SK-N-SH (cell line): ENCODE data around the gene MRPL49. TPM values are rescaled to one million over a fixed set of nuclear protein-coding genes. Genes with fewer than 3 reads are reported as not detected.

ENCODE experiments used
- CTCF ChIA-PET: fragments of 300-600, 350-600 bp; formaldehyde crosslinking; extraction: SDS; loops from one replicate; lab custom pipeline; 2021; lab: Yijun Ruan, JAX
- POLR2A ChIA-PET: fragments of 350-600 bp; sonication (Branson Sonifier 250); formaldehyde crosslinking; extraction: SDS; loops from one replicate; lab custom pipeline; 2020; ENCODE audit warnings: antibody characterized with exemption, inconsistent platforms; lab: Yijun Ruan, JAX
- DNase-seq: peaks from one replicate; pipeline ENCODE4 v3.0.0; 2012
- H2AFZ ChIP-seq: fragments of 200-600 bp; sonication (generic); 2 replicates; pipeline ENCODE4 v1.8.1; 2016; ENCODE audit warnings: antibody characterized with exemption, mild to moderate bottlenecking, low read depth
- H3F3A ChIP-seq: fragments of 200-600 bp; sonication (generic); replicated peaks from 2 replicates; pipeline ENCODE3; 2016; ENCODE audit warnings: antibody characterized with exemption, mild to moderate bottlenecking; ENCODE audit not compliant: insufficient read depth
- H3K27ac ChIP-seq, 2 experiments: fragments of 200-500 bp in 1 of 2; fragments of 200-600 bp in 1 of 2; sonication (Bioruptor generic) in 1 of 2; sonication (generic), shearing (Covaris generic) in 1 of 2; 2 replicates each; pipeline versions ENCODE4 v1.5.1 to v1.6.1; 2014 to 2016; ENCODE audit warnings: low read depth in 2 of 2, inconsistent platforms in 1 of 2, low read length in 1 of 2, mild to moderate bottlenecking in 1 of 2, mixed read lengths in 1 of 2
- H3K27me3 ChIP-seq: fragments of 200-600 bp; sonication (generic), shearing (Covaris generic); 2 replicates; pipeline ENCODE4 v1.6.1; 2016; ENCODE audit warnings: mixed run types; ENCODE audit not compliant: insufficient read depth
- H3K36me3 ChIP-seq, 2 experiments: fragments of 200-500 bp in 1 of 2; fragments of 200-600 bp in 1 of 2; sonication (Bioruptor generic) in 1 of 2; sonication (generic) in 1 of 2; replicated peaks in 1 of 2; 2 replicates each; pipeline versions ENCODE3 to v1.5.1; 2014 to 2016; ENCODE audit warnings: low read length in 1 of 2, mild to moderate bottlenecking in 1 of 2; ENCODE audit not compliant: insufficient read depth in 2 of 2, control insufficient read depth in 1 of 2
- H3K4me1 ChIP-seq, 2 experiments: fragments of 200-500 bp in 1 of 2; fragments of 200-600 bp in 1 of 2; sonication (Bioruptor generic) in 1 of 2; sonication (generic), shearing (Covaris generic) in 1 of 2; 2 replicates each; pipeline versions ENCODE4 v1.5.1 to v1.6.1; 2014 to 2016; ENCODE audit warnings: low read depth in 1 of 2, low read length in 1 of 2, mixed run types in 1 of 2; ENCODE audit not compliant: insufficient read depth in 2 of 2, control insufficient read depth in 1 of 2
- H3K4me2 ChIP-seq: fragments of 200-600 bp; sonication (generic), shearing (Covaris generic); 2 replicates; pipeline ENCODE4 v1.6.1; 2017; ENCODE audit warnings: mixed run types
- H3K4me3 ChIP-seq, 2 experiments: fragments of 200-500 bp in 1 of 2; fragments of 200-600 bp in 1 of 2; sonication (Bioruptor generic) in 1 of 2; sonication (generic), shearing (Covaris generic) in 1 of 2; 2 replicates each; pipeline versions ENCODE4 v1.5.1 to v1.8.1; 2014 to 2016; ENCODE audit warnings: low read depth in 2 of 2, inconsistent platforms in 1 of 2, low read length in 1 of 2, mild to moderate bottlenecking in 1 of 2, mixed read lengths in 1 of 2, moderate library complexity in 1 of 2
- H3K79me2 ChIP-seq: fragments of 200-600 bp; sonication (generic); 2 replicates; pipeline ENCODE4 v1.8.1; 2017; ENCODE audit warnings: mild to moderate bottlenecking; ENCODE audit not compliant: insufficient read depth
- H3K9ac ChIP-seq: fragments of 200-600 bp; sonication (generic); 2 replicates; pipeline ENCODE4 v1.6.1; 2017; ENCODE audit warnings: mixed run types
- H3K9me2 ChIP-seq: fragments of 200-600 bp; sonication (generic); 2 replicates; pipeline ENCODE4 v1.6.1; 2017; ENCODE audit warnings: mixed run types
- H3K9me3 ChIP-seq: fragments of 200-600 bp; sonication (generic); 2 replicates; pipeline ENCODE4 v1.6.1; 2017; ENCODE audit warnings: mixed run types, mild to moderate bottlenecking, moderate library complexity
- H4K20me1 ChIP-seq: fragments of 200-600 bp; sonication (generic); 2 replicates; pipeline ENCODE4 v1.6.1; 2017; ENCODE audit warnings: mild to moderate bottlenecking, mixed run types; ENCODE audit not compliant: insufficient read depth
- CHD2 ChIP-seq: fragments of 150-350 bp; IDR thresholded peaks from 2 replicates; pipeline ENCODE4 v1.6.1; 2018; ENCODE audit warnings: low read length; ENCODE audit not compliant: partially characterized antibody
- ELF1 ChIP-seq: IDR thresholded peaks from 2 replicates; pipeline ENCODE4 v1.4.0; 2012
- EP300 ChIP-seq, 2 experiments: IDR thresholded peaks; 2 replicates each; pipeline versions ENCODE4 v1.4.0 to v1.6.1; 2012; ENCODE audit warnings: borderline replicate concordance in 1 of 2, low read depth in 1 of 2, low read length in 1 of 2
- FOXJ3 ChIP-seq: sonication (generic); formaldehyde crosslinking; IDR thresholded peaks from 2 replicates; pipeline ENCODE4 v1.5.1; 2020; ENCODE audit warnings: mild to moderate bottlenecking, missing genetic modification reagents
- GABPA ChIP-seq: IDR thresholded peaks from 2 replicates; pipeline ENCODE4 v1.4.0; 2012; ENCODE audit warnings: low read depth, mild to moderate bottlenecking
- GATA2 ChIP-seq: sonication (generic); formaldehyde crosslinking; IDR thresholded peaks from 2 replicates; pipeline ENCODE4 v1.5.0; 2020; ENCODE audit warnings: mild to moderate bottlenecking, missing genetic modification reagents
- JUND ChIP-seq: IDR thresholded peaks from 2 replicates; pipeline ENCODE4 v1.4.0; 2012
- NFIC ChIP-seq: IDR thresholded peaks from 2 replicates; pipeline ENCODE4 v1.4.0; 2012; ENCODE audit warnings: borderline replicate concordance
- NRF1 ChIP-seq: IDR thresholded peaks from 2 replicates; pipeline ENCODE4 v1.6.1; 2012; ENCODE audit warnings: low read depth, mild to moderate bottlenecking, low read length
- RFX5 ChIP-seq: IDR thresholded peaks from 2 replicates; pipeline ENCODE4 v1.6.1; 2012; ENCODE audit warnings: mild to moderate bottlenecking, improper control_type of control experiment, low read length
- RXRA ChIP-seq: IDR thresholded peaks from 2 replicates; pipeline ENCODE4 v1.4.0; 2012; ENCODE audit warnings: low read depth, mild to moderate bottlenecking, borderline replicate concordance
- TCF12 ChIP-seq: IDR thresholded peaks from 2 replicates; pipeline ENCODE4 v1.4.0; 2012
- TEAD4 ChIP-seq: IDR thresholded peaks from 2 replicates; pipeline ENCODE4 v1.4.0; 2012; ENCODE audit warnings: mild to moderate bottlenecking, borderline replicate concordance; ENCODE audit not compliant: insufficient read depth
- YY1 ChIP-seq: IDR thresholded peaks from 2 replicates; pipeline ENCODE4 v1.4.0; 2012; ENCODE audit warnings: low read depth, mild to moderate bottlenecking
- WGBS: methylation state at CpG from one replicate; pipeline ENCODE4 v1.1.6; 2017; ENCODE audit warnings: low lambda C conversion rate; 5-methylcytosine and 5-hydroxymethylcytosine counted together
- polyA plus RNA-seq, 3 experiments: library from polyadenylated mRNA; depleted of rRNA; stranded (reverse); fragments of >200 nt; gene quantifications; 2 replicates each; pipeline ENCODE4 v1.2.3, GENCODE V29; 2012
- TF ChIP-seq, protein P1 (sequence below): IDR thresholded peaks from 2 replicates; pipeline ENCODE4 v1.4.0; 2012; ENCODE audit warnings: low read depth

The MRPL49 gene
- polyA plus RNA-seq, 1 of the 3 experiments (the other 2 are of a cell fraction): 56.7 TPM

GRCh38 chr11:65169164-65169641 is 47.1 kb downstream of the MRPL49 start:
- no peaks in the 10 kb centered on the region for H3K9me3 ChIP-seq
- no peaks in the 10 kb centered on the region for H3K27me3 ChIP-seq
- no peaks in the 10 kb centered on the region for H3K79me2 ChIP-seq
- H3F3A ChIP-seq: peaks cover 2% of the 10 kb centered on the region
- H3K9me2 ChIP-seq: no peaks in the 10 kb centered on the region
- WGBS: 93% methylated on average over 10 of the region's 11 CpGs
- H3K27ac ChIP-seq: peak overlapping the region in 1 of 2 experiments; percentile 3; a peak in 1 of 4 replicates
- H3K9ac ChIP-seq: no peak overlapping the region
- TF ChIP-seq RFX5 (no peak), TEAD4 (no peak), ELF1 (no peak), JUND (no peak), GATA2 (CRISPR knock-in tag) (no peak), FOXJ3 (no peak), RXRA (no peak), GABPA (no peak), TCF12 (no peak), YY1 (no peak), NRF1 (no peak), NFIC (no peak), EP300 (IDR thresholded peaks at IDR 0.05; ENCODE audit: borderline replicate concordance in 1 of 2, low read depth in 1 of 2, low read length in 1 of 2) (no peak)
- TF ChIP-seq, protein P1, sequence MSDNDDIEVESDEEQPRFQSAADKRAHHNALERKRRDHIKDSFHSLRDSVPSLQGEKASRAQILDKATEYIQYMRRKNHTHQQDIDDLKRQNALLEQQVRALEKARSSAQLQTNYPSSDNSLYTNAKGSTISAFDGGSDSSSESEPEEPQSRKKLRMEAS: no peak
- peak overlapping the region; percentile 96; the same call in 1 of the 2 replicates for H2AFZ ChIP-seq
- H3K4me3 ChIP-seq: no peak overlapping the region
- no peaks in the 10 kb centered on the region; a peak in 1 of 4 replicates for H3K4me1 ChIP-seq
- H4K20me1 ChIP-seq: no peaks in the 10 kb centered on the region
- CTCF ChIA-PET: interaction anchor here (0.6 to 1.2 kb wide), 4 partner anchors 12 to 685 kb away, joined by 3 to 5 read pairs (median 3); partner anchors contain the start of genes CAPN1 and TM7SF2
- H3K4me2 ChIP-seq: no peak overlapping the region
- no peaks in the 10 kb centered on the region for H3K36me3 ChIP-seq
- POLR2A ChIA-PET: no interaction called here
- no peak for DNase-seq

DNA sequence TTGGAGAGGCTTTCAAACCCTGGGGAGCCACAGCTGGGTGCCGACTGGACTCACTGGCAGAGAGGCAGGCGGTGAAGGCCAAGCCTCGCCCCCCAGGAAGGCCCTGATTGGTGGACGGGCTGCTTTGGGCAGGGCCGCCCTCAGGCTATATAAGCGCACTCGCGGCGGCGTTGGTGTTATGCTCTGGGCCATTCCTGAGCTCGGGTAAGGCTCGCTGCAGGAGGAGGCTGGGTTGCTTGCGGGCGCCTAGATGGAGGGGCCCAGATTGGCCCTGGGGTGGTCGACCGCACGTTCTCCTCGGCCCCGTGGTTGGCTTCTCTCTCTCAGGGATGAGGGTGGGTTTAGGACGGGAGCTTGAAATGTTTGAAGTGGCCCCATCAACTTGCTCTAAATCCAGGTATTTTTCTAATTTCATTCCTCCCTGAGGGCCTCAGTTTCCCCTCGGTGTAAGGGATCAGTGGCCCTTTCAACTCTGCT is 48.0 kb downstream of the MRPL49 start, which contains the start of gene SPDYC:
Gene SPDYC (plus strand): TSS at position 176 of the 477 bp plus-strand sequence. CDS start 1,125 bp downstream, outside the sequence.
- 94% methylated on average over 18 of the region's 21 CpGs for WGBS
- POLR2A ChIA-PET: no interaction called here
- no peak within 1 kb of the TSS for H3K9ac ChIP-seq

More for the DNA sequence above, 48.0 kb downstream of the MRPL49 start, which contains the start of gene SPDYC:
- no peak within 1 kb of the TSS for H3K4me3 ChIP-seq
- no peaks in the 10 kb centered on the region for H3K79me2 ChIP-seq
- no peaks in the 10 kb centered on the region for H4K20me1 ChIP-seq
- H3K27ac ChIP-seq: peak within 1 kb of the TSS in 1 of 2 experiments; percentile 3; a peak in 1 of 4 replicates
- H3K36me3 ChIP-seq: no peaks in the 10 kb centered on the region
- H3K4me1 ChIP-seq: no peaks in the 10 kb centered on the region; a peak in 1 of 4 replicates
- no peak within 1 kb of the TSS for H3K4me2 ChIP-seq
- peak within 1 kb of the TSS; percentile 96; the same call in 1 of the 2 replicates for H2AFZ ChIP-seq
- H3K9me3 ChIP-seq: no peaks in the 10 kb centered on the region
- no peak for DNase-seq
- H3K27me3 ChIP-seq: no peaks in the 10 kb centered on the region
- H3F3A ChIP-seq: peaks cover 2% of the 10 kb centered on the region
- no peaks in the 10 kb centered on the region for H3K9me2 ChIP-seq
- TF ChIP-seq, protein P1: no peak
- no peak for TF ChIP-seq CHD2
- TF ChIP-seq, all 33 proteins: peak for 0
- CTCF ChIA-PET: interaction anchor here (0.8 to 1.5 kb wide), 3 partner anchors 11 to 160 kb away, joined by 3 to 5 read pairs (median 3); partner anchors contain the start of gene TM7SF2
